Fibroblast of lung (primary cell): ENCODE measurements around the gene ATP10B.

Experiments
- CTCF ChIP-seq, 2 donors: IDR thresholded peaks in 1 of 2; conservative IDR thresholded peaks in 1 of 2; 1 replicate in 1 of 2; 2 replicates in 1 of 2; pipeline ENCODE4 v1.5.1; 2011 to 2012; ENCODE audit warnings: low read length in 2 of 2, control low read depth in 1 of 2, inconsistent platforms in 1 of 2, low read depth in 1 of 2, mild to moderate bottlenecking in 1 of 2
- EZH2 ChIP-seq: IDR thresholded peaks from 2 replicates; pipeline ENCODE4 v1.5.1; 2012; ENCODE audit warnings: low read length, control low read depth, mild to moderate bottlenecking; ENCODE audit errors: missing control alignments

- TF ChIP-seq CTCF (conservative IDR thresholded peaks at IDR 0.05 in 1 of 2, IDR thresholded peaks at IDR 0.05 in 1 of 2; ENCODE audit: low read depth in 1 of 2, low read length in 2 of 2) = no peak
- TF ChIP-seq EZH2 = no peak
Measured at GRCh38 chr5:160545832-160546231, 306.2 kb downstream of the ATP10B start.
